ENCODE results near the gene TULP4. TPM values are rescaled to one million over a fixed set of nuclear protein-coding genes. Genes with fewer than 3 reads are reported as not detected.
"Not testable (repeated sequence)": the region's sequence is repeated elsewhere in the genome, so short reads cannot be mapped to it uniquely, and the experiment has no call there.

TULP4 gene
- total RNA-seq, 1 donor from 2014 or later = 200 TPM

DNA sequence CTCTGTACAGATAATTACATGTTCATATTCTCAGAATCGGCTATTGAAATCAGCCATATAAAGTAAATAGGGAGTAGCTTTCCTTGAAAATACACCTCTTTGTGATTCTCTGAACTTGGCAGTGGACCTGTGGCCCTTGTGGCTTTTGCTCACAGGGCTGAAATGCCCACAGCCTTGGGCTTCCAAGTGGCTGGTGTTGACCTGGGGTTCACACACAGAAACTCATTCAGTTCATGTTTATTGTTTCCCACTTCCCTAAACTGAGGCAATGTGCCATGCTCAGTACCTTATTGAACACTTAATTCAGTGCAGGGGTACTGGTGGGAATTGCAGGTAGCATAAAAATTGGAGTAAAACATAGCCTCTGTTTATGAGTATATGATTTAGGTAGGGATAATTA, 19.1 kb upstream of the TULP4 start:
- DNase-seq (ENCODE audit: low spot score) = no peak

DNA sequence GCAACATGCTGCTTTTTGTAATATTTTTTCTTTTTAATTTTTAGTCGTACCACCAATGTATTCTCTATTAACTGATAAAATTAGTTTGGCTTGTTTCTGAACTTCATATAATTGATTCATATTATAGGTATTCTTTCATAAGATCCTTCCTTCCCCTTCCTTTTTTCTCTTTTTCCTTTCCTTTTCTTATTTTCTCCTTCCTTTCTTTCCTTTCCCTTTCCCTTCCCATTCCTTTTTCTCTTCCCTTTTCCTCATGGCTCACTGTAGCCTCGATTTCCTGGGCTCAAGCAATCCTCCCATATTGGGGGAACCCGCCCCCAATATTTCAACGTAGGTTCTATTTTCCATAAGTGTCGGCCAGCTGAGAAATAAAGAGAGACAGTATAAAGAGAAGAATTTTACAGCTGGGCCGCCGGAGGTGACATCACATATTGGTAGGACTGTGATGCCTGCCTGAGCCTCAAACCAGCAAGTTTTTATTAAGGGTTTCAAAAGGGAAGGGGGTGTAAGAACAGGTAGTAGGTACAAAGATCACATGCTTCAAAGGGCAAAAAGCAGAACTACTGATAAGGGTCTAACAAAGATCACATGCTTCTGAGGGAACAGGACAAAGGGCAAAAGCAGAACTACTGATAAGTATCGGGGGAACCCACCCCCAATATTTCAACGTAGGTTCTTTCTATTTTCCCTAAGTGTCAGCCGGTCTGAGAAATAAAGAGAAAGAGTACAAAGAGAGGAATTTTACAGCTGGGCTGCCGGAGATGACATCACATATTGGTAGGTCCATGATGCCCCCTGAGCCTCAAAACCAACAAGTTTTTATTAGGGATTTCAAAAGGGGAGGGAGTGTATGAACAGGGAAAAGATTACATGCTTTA, 16.1 kb upstream of the TULP4 start:
- DNase-seq (ENCODE audit: low spot score) = not testable (repeated sequence)

DNA sequence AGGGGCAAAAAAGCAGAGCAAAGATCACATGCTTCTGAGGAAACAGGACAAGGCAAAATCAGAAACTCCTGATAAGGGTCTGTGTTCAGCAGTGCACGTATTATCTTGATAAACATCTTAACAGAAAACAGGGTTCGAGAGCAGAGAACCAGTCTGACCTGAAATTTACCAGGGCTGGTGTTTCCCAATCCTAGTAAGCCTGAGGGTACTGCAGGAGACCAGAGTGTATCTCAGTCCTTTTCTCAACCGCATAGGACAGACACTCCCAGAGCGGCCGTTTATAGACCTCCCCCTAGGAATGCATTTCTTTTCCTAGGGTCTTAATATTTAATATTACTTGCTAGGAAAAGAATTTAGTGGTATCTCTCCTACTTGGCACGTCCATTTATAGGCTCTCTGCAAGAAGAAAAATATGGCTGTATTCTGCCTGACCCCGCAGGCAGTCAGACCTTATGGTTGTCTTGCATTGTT, 15.4 kb upstream of the TULP4 start:
- DNase-seq (ENCODE audit: low spot score) = not testable (repeated sequence)

DNA sequence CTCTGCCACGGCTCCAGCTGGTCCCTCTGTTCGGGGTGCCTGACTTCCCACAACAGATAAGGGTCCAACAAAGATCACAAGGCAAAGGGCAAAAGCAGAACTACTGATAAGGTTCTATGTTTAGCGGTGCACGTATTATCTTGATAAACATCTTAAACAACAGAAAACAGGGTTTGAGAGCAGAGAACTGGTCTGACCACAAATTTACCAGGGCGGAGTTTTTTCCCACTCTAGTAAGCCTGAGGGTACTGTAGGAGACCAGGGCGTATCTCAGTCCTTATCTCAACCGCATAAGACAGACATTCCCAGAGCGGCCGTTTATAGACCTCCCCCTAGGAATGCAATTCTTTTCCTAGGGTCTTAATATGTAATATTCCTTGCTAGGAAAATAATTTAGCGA, 14.6 kb upstream of the TULP4 start:
- not testable (repeated sequence) for DNase-seq (ENCODE audit: low spot score)

DNA sequence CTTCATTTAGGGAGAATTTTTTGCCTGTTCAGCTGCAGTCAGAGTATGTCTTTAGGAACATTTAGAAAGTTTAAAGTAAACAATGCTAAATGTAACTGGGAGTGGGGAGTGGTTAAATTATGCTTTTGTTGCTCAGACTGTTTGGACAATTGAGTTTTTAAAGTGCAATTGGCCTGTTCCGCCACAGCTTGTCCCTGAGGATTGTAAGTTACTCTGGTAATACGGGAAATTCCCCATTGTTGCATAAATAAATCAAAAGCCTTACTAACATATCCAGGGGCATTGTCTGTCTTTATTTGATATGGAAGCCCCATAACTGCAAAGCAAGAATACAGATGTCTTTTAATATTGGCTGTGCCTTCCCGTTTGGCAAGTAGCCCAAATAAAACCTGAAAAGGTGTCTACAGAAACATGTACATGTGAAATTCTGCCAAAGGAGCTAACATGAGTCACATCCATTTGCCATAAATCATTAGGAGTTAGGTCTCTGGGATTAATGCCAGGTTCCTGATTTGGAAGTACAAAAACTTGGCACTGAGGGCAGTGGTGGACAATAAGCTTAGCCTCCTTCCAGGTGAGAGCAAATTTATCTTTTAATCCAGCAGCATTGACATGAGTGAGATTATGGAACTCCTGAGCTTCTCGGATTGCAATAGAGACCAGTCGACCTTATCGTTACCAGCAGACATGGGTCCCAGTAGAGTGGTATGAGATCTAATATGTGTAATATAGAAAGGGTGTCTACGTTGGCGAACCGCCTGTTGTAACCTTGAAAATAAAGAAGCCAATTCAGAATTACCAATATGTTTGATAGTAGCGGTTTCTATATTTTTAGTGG, 11.7 kb upstream of the TULP4 start:
- DNase-seq (ENCODE audit: low spot score) = not testable (repeated sequence)

DNA sequence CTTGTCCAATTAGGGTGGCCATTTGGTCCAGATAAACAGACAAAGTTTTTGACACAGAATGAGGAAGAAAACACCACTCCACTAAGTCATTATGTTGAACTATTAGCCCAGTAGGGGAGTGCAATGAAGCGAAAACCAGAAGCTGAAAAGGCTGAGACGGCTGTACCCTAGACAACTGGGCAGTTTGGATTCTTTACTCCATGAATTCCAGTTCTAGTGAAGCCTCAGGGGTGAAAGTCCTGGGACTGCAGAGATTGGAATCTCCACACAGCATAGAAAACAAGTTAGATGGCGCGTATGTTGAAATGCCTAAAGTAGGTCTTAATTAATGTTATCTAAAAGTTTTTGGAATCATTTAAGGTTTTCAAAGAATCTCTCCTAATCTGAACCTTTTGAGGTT, 10.7 kb upstream of the TULP4 start:
- DNase-seq (ENCODE audit: low spot score) = not testable (repeated sequence)

DNA sequence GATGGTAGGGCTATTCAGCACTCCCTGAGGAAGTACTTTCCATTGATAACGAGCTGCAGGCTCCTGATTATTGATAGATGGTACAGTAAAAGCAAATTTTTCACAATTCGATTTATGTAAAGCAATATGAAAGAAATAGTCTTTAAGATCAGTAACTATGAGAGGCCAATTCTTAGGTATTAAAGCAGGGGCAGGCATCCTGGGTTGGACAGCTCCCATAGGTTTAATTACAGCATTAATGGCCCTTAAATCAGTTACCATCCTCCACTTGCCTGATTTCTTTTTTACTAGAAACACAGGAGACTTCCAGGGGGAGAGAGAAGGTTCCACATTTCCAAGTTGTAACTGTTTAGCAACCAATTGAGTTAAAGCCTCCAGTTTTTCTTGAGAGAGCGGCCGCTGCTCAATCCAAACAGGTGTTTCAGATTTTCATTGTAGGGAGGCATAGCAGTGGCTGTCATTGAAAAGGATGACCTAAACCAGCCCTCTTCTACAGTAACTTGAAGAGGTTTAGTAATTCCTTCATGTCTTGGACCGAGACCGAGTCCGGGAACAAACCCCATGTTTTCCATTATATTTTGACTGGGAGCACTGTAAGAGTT, 10.0 kb upstream of the TULP4 start:
- DNase-seq (ENCODE audit: low spot score) = not testable (repeated sequence)

DNA sequence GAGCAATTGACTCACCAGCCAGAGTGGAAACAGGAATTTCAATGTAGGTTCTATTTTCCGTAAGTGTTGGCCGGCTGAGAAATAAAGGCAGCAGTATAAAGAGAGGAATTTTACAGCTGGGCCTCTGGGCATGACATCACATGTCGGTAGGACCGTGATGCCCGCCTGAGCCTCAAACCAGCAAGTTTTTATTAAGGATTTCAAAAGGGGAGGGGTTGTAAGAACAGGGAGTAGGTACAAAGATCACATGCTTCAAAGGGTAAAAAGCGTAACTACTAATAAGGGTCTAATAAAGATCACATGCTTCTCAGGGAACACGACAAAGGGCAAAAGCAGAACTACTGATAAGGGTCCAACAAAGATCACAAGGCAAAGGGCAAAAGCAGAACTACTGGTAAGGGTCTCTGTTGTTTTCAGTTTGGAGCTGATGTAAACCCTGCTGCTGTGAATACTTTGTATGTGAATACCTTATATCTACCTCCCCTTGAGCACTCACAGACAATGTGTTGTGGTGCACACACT, 9.0 kb upstream of the TULP4 start:
- no peak for DNase-seq (ENCODE audit: low spot score)

DNA sequence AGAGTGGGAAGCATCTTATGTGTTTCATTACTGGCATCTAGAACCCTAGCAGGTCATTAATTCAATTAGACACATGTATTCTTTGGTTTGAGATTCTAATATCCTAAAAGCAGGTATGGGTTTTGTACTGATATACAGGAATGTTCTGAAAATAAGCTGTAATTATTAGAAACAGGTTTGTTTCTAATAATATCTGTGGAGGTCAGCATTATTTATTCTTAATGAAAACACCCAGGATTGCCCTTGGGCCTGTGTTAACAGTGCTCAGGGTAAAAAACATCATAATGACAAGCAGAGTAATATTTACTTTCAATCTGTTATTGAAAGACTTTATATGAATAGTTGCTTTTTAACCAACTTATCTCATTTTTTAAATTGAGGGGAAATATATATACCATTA, 8.0 kb upstream of the TULP4 start:
- no peak for DNase-seq (ENCODE audit: low spot score)

DNA sequence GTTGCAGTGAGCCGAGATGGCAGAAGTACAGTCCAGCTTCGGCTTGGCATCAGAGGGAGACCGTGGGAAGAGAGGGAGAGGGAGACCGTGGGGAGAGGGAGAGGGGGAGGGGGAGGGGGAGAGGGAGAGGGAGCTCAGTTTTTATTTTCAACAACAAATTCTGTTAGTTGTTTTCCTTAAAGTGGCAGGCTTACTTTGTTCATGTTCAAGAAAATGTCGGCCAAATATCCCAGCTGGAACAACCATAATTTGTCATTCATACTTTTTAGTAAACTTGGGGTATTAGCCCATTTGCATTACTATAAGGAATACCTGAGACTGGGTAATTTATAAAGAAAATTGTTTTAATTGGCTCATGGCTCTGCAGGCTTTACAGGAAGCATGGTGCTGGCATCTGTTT, 2.5 kb upstream of the TULP4 start:
- no peak for DNase-seq (ENCODE audit: low spot score)

DNA sequence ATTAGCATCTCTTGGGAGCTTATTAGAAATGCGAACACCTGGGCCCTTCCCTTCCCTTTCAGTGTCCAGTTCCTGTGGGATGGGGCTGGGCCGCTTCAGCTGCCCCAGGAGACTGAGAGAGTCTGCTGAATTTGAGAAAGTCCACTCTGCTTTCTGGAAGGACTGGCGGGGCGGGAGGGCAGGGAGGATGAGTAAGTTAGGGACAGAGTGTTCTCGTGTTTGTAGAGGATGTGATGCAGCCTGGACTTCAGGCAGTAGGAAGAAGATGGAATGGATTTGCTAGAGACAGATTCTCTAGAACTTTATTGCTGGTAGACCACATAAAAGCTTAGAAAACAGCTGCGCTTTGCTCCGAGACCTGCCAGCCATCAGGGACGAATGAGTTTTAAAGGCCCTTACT, 1.1 kb upstream of the TULP4 start:
- DNase-seq (ENCODE audit: low spot score) = no peak

DNA sequence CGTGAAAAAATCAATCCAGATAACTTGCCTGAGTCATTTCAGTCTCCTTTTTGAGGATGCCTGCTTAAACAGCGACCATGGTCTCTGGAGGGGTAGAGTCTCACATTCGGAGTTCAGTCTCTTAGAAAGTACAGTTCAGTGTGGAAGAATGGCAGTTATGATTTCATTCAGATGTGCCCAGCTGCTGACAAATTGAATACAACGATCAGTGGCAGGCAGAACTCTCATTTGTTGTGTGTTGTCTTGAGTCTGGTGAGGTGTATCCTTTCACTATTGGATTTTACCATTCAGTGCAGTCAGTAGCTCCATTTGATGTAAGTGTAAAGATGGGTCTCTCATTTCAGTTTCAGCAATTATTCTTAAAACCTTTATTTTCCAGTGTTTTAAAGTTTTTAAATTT, 639 bp upstream of the TULP4 start:
- no peak for DNase-seq (ENCODE audit: low spot score)

DNA sequence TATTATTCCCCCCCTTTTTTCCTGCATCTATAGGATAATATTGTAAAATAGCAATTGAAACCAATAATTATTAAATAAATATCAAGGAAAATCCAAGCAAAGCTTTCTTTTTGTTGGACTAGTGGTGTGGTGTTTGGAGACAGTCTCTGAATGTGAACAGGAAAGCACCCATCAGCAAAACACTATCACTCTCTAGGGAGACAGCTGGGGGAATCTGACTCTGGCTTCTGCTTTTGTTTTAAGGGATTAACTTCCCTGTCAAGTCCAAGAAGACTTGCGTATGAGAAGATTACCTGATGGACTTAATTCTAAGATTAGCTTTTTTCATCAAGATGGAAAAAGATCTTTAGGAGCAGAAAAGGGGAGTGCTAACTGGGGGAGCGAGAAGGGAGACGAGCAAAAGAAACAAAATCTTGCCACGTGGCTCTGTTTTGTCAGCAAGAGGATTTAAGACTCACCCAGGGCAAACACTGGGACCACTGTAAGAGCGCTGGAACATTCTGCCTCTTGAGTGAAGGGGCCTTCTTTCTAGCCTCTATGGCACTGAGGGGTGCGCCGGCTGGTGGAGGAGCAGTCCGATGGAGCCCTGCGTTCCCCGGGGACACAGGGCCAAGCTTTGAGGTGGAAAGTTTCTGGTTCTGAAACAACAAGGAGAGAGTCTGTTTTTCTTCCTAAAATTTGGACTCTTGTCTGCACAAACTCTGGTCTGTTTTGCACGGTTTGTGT, 570 bp downstream of the TULP4 start:
- DNase-seq (ENCODE audit: low spot score) = no peak

DNA sequence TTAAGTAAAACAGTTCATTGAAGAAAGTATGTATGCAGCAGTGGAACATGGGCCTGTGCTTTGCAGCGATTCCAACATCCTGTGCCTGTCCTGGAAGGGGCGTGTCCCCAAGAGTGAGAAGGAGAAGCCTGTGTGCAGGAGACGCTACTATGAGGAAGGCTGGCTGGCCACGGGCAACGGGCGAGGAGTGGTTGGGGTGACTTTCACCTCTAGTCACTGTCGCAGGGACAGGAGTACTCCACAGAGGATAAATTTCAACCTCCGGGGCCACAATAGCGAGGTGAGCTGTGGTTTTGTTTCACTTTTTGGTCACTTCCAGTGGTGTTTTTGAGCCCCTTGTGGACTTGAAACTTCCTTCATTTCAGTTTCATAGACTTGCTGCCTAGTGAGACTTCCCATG, 1.7 kb downstream of the TULP4 start:
- DNase-seq (ENCODE audit: low spot score) = no peak

DNA sequence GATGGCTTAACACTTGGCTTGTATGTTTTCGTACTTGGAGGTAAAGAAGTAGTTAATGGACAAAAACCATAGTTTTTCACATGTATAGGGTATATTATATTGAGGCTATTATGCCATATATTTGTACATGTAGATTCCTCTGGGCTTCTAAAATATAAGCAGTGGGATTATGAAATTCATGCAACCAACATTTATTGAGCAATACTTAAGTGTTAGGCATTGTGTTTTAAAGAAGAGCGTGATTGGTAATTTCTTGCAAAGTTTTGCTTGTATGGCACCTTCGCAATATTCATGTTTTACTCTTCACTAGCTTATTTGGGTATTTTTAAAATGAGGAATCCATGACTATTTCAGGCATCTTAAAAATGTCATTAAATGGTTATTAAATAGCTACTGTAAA, 2.5 kb downstream of the TULP4 start:
- no peak for DNase-seq (ENCODE audit: low spot score)

DNA sequence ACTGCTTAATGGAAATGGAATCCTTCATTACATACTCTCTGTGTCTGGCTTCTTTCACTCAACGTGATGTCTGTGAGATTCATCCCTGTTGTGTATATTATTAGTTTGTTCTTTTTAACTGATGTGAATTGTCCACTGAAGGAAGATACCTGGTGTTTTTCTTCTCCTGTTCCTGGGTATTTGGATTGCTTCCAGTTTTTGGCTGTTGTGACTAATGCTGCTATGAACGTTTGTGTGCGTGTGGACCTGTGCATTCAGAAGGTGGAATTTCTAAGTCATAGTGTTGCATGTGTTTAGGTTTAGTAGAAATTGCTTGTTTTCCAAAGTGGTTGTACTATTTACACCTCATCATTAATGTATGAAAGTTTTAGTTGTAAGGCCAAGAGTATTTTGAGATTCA, 3.8 kb downstream of the TULP4 start:
- peak; percentile 46 for DNase-seq (ENCODE audit: low spot score)

DNA sequence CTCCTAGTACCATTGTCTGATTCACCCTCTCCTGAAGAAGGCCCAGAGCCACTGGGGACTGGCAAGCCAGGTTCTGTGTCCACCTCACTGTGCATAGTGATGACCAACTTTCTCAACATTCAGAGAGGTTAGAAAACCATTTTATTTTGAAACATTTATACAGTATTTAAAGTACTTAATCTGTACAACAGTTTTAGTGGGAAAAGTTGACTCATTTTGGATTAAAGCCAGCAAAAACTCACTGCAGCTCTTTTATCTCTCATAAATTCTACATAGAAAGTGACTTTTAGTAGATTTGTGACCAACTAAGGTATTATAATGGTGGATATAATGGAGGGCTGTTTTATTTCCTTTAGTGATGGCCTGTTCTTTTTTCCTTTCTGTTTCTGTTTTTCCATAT, 9.7 kb downstream of the TULP4 start:
- DNase-seq (ENCODE audit: low spot score) = peak; percentile 66

DNA sequence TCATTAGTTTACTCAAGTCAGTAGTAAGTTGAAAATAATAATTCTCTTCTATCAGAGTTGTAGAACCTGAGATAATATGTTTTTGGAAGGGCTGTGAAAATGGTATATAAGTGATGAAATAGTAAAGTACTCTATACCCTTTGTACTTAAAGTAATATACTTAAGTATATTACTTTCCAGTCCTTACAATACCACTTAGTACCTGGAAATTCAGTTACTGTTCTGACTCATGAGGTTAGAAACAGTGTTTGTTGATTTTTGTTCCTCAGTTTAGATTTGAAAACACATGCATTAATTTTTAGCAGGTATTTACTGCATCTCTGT, 10.1 kb downstream of the TULP4 start:
- DNase-seq (ENCODE audit: low spot score) = no peak

DNA sequence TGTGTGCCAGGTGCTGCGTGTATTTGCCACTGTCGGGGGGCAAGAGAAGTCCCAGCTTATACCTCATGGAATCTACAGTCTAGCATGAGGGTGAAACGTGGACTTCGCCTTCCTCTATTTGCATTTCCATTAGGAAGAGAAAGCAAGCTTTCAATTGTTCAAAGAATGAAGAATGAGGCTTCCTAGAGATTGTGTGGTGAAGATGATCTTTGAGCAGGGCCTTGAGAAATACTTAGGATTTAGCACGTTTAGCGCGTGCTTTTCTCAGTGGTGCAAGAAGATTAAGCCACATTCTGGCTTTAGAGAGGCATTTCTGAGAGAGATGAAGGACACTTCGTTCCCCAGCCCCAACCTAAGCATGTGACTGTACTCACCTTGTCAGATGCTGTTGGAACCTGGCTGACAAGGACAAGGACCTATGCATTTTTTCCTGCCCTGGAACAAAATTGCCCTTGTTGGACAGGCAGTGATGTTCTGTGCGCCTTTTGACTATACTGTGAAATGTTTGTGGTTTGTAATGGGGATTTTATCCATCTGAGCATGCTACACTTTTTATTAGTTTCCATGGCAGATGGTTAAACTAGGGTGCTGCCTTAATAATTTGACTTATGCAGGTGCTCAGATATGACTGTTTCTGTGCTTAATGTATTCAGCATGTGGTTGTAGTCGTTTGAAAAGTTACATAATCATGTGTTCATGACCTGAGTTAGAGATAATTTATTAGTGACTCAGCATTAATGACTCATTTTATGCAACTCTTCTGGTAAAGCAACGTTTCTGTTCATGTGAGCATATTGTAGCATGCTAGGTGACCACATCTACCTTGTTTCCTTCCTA, 10.7 kb downstream of the TULP4 start:
- no peak for DNase-seq (ENCODE audit: low spot score)

DNA sequence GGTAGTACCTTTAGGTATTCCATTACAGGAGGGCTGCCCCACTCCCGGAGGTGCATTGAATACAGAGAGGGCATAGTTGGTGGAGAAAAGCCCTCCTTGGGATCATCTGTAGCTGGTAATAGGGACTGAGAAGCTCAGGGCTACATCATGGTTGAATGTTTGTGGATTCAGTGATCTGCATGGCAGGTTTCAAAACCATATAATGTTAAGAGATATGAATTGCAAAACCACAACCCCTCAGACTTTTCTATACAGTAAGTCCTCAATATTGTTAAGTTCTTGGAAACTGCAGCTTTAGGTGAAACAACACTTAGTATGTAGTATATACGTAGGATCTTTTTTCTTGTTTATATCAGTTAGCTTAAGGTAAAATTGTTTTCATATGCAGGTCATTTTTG, 11.3 kb downstream of the TULP4 start:
- DNase-seq (ENCODE audit: low spot score) = no peak

DNA sequence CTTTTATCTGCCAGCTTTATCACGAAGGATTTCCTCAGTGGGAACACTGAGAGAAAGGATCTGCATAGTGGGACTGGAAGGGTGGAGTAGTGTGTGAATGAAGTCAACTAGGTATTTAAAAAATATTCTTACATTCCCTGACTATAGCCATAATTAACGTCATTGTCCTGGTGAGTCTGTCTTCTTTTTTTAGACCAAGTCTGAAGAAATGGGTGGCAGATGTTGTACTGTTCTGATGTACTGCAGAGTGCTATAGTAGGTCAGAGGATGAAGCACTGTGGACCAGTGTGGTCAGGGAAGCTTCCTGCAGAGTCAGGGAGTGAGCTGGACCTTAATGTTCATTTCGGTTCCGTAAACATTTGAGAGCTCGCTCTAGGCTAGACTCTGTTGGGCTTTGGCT, 11.9 kb downstream of the TULP4 start:
- no peak for DNase-seq (ENCODE audit: low spot score)

Data from umbilical cord (tissue), 2 donors.